Kidney epithelial cell (primary cell): ENCODE results near the gene FGR. TPM values are rescaled to one million over a fixed set of nuclear protein-coding genes. Genes with fewer than 3 reads are reported as not detected.

Experiments
- DNase-seq: peaks from one replicate; pipeline ENCODE4 v3.0.0-alpha.2; 2010; ENCODE audit warnings: low read depth
- H3K27me3 ChIP-seq: 2 replicates; pipeline ENCODE4 v1.6.0; 2011; ENCODE audit warnings: low read length; ENCODE audit not compliant: control insufficient read depth, insufficient read depth
- H3K36me3 ChIP-seq: 2 replicates; pipeline ENCODE4 v1.5.1; 2011; ENCODE audit warnings: low read length; ENCODE audit not compliant: control insufficient read depth, insufficient read depth
- H3K4me3 ChIP-seq: 2 replicates; pipeline ENCODE4 v1.5.1; 2011; ENCODE audit warnings: low read depth, mild to moderate bottlenecking, control low read depth, low read length
- CTCF ChIP-seq: IDR thresholded peaks from 2 replicates; pipeline ENCODE4 v1.5.1; 2011; ENCODE audit warnings: mild to moderate bottlenecking, moderate library complexity, low read length, control low read depth, inconsistent platforms; ENCODE audit not compliant: insufficient read depth, poor library complexity, severe bottlenecking
- total RNA-seq: library from RNA; depleted of rRNA; stranded (reverse); fragments of >200 nt; gene quantifications from 2 replicates; pipeline ENCODE4 v1.2.3, GENCODE V29; 2015

The FGR gene
- total RNA-seq, 1 donor from 2014 or later, result not detected

DNA sequence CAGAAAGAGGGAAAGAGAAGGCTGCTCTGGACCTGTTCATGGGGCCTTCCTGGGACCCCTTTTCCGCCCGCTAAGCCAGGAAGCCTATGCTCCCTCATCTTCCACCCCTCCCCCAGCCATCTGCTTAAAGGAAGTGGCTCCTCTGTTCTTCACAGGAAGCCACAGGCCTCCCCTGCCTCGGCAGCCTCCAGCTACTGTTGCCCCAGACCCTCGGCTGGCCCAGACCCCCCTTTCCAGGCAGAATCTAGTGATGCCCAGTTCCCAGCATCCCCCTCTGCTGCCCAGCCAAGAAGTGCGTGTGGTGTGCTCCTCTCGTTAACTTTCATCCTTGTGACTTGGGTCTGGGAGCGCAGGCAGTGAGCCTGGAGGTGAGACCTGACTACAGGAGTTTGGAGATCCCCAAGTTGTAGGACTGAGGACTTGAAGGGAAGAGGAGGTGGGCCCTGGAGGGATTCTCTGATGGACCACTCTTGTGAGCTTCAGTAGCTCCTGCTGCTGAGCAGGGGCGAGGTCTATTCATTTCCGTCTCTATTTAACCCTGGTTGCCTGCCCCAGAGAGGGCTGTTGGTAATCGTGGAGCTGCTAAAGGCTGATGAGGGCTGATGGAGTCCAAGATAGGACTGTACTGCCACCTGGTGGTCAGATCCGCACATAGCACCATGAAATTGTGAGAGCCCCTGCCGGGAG lies 27.9 kb upstream of the FGR start:
- Histone ChIP-seq H3K27me3 (no peaks in the 10 kb centered on the region), H3K36me3 (no peaks in the 10 kb centered on the region), H3K4me3 (no peak overlapping the region)
- peak; percentile 85 for TF ChIP-seq CTCF
- no peak for DNase-seq

GRCh38 chr1:27662261-27662660 lies 27.3 kb upstream of the FGR start:
- DNase-seq, result no peak
- Histone ChIP-seq H3K4me3 (no peak overlapping the region), H3K36me3 (no peaks in the 10 kb centered on the region), H3K27me3 (no peaks in the 10 kb centered on the region)
- TF ChIP-seq CTCF, result no peak

GRCh38 chr1:27661412-27662075 lies 26.6 kb upstream of the FGR start:
- H3K27me3 ChIP-seq, result no peaks in the 10 kb centered on the region
- H3K4me3 ChIP-seq, result no peak overlapping the region
- no peaks in the 10 kb centered on the region for H3K36me3 ChIP-seq
- no peak for DNase-seq
- no peak for TF ChIP-seq CTCF

- Histone ChIP-seq H3K27me3 (no peaks in the 10 kb centered on the region), H3K36me3 (no peaks in the 10 kb centered on the region), H3K4me3 (peak overlapping the region; percentile 49)
- no peak for DNase-seq
- TF ChIP-seq CTCF, result no peak
Observed at GRCh38 chr1:27660300-27660835, 25.4 kb upstream of the FGR start.

DNA sequence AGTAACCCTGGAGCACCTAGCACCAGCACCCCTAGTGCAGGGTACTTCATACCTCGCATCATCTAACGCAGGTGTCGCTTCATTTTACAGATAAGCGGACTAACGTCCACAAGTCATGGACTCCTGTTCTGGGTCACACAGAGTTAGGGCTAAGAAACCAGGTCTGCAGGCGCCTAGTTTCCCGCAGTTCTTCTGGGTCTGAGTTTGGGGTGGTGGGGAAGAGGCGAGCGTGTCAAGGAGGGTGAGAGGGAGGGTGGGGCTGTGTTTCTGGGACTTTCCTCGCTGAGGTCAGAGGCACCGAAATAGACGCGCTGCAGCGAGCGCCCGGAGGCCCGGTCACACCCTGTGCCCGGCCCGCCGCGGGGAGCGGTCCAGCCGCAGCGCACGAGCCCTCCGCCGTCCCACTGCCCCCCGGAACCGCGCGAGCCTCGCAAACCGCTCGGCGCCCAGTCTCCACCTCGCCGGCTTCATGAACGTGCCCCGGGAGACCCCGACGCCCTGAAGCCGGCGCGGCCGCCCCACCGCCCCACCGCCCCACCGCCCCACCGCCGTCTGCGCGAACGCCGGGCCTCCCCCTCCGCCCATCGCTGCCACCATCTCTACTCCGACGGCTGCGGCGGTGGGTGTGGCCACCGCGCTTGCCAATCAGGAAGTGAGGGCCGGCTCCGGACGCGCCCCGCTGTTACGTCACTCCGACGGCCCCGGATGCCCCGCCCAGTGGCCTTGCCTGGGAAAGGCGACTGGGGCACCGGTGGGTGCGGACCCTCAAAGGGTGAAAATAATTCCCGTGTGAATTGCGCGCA lies 24.7 kb upstream of the FGR start:
- Histone ChIP-seq H3K27me3 (no peaks in the 10 kb centered on the region), H3K36me3 (no peaks in the 10 kb centered on the region), H3K4me3 (peak overlapping the region; percentile 49)
- DNase-seq, result peak; percentile 42
- TF ChIP-seq CTCF, result no peak
